NT2/D1 (cell line): ENCODE results near the gene FAM110A.
"Not testable (repeated sequence)": the region's sequence is repeated elsewhere in the genome, so short reads cannot be mapped to it uniquely, and the experiment has no call there.

Experiments used
- DNase-seq: peaks from one replicate; pipeline ENCODE4 v3.0.0-alpha.2; 2011; ENCODE audit warnings: low read depth, low spot score
- H3K27me3 ChIP-seq: 2 replicates; pipeline ENCODE4 v1.6.0; 2011; ENCODE audit warnings: mild to moderate bottlenecking; ENCODE audit not compliant: insufficient read length, insufficient read depth
- H3K36me3 ChIP-seq: 2 replicates; pipeline ENCODE4 v1.6.1; 2011; ENCODE audit warnings: mild to moderate bottlenecking, low read length, mixed read lengths; ENCODE audit not compliant: insufficient read depth, insufficient read length
- H3K4me1 ChIP-seq: 2 replicates; pipeline ENCODE4 v1.5.1; 2011; ENCODE audit not compliant: insufficient read depth, insufficient read length
- H3K4me3 ChIP-seq: 2 replicates; pipeline ENCODE4 v1.5.1; 2011; ENCODE audit warnings: low read depth; ENCODE audit not compliant: insufficient read length
- H3K9ac ChIP-seq: 2 replicates; pipeline ENCODE4 v1.6.0; 2011; ENCODE audit warnings: low read depth; ENCODE audit not compliant: insufficient read length
- H3K9me3 ChIP-seq: 2 replicates; pipeline ENCODE4 v1.5.1; 2011; ENCODE audit warnings: mild to moderate bottlenecking, low read length; ENCODE audit not compliant: insufficient read depth
- SUZ12 ChIP-seq: IDR thresholded peaks from 2 replicates; pipeline ENCODE4 v1.6.1; 2011; ENCODE audit not compliant: insufficient read length, insufficient read depth; ENCODE audit errors: extremely low read depth
- YY1 ChIP-seq: IDR thresholded peaks from 2 replicates; pipeline ENCODE4 v1.6.1; 2011; ENCODE audit not compliant: insufficient read length, insufficient read depth
- ZNF274 ChIP-seq: IDR thresholded peaks from 2 replicates; pipeline ENCODE4 v1.6.1; 2011; ENCODE audit warnings: mild to moderate bottlenecking, low read depth, low read length

FAM110A gene

DNA sequence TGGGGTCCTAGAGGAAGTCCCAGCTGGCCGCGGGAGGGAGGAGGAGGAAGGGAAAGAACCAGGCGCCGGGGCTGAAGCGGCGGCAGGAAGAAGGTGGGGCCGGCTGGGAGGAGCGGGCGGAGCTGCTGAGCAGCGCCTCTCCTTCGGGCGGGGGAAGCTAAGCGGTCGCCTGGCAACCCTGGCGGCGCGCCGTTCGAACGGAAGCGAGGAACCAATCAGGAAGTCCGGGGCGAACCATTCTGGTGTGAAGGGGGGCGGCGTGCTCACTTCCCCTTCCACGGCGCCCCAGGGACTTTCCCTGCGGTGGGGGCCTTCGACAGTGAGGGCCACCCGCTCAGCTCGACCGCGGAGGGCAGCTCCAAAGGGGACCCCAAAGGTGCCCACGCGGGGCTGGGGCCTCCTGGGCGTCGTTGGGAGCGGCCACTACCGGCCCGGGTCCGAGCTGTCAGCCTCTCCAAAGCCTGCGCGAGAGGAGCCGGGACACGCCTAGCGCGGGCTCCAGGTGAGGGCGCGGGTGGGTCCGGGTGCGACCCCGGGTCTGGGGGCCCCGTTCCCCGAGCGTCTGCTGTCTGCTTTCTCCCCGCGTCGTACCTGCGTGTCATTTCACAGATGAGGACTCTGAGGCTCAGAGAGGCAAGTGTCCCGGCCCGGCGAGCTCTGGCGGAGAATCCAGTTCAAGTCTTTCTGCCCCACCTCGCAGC is at the start of gene FAM110A:
Gene FAM110A (plus strand): TSS at position 266 of the 701 bp plus-strand sequence. CDS start 11,090 bp downstream, outside the sequence.
- Histone ChIP-seq H3K9me3 (no peaks in the 10 kb centered on the region), H3K4me1 (no peaks in the 10 kb centered on the region), H3K9ac (peak within 1 kb of the TSS; percentile 74), H3K27me3 (no peaks in the 10 kb centered on the region), H3K4me3 (peak within 1 kb of the TSS; percentile 62), H3K36me3 (no peaks in the 10 kb centered on the region)
- peak; percentile 92 for DNase-seq
- no peak for TF ChIP-seq SUZ12
- no peak for TF ChIP-seq ZNF274
- no peak for TF ChIP-seq YY1

DNA sequence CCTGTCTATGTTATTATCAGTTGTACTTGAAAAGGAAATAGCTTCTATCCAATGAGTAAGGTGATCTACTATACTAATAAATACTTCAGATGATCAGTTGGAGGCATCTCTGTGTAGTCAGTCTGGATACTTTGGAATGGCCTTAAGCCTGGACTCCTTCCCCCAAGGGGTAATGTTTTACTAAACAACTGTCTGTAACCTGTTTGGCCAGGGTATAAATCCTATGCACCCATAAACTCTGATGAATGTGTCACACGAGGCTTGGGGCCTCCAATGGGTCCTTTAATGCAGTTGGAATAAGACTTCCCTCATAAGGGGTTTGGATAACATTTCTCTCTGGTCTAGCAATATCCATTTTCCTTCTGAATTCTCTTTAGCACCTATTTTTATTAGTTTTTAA is 45.7 kb upstream of the FAM110A start:
- TF ChIP-seq SUZ12 (no peak), ZNF274 (no peak), YY1 (no peak)
- DNase-seq: no peak
- no peaks in the 10 kb centered on the region for H3K27me3 ChIP-seq

GRCh38 chr20:791056-791455 is 42.5 kb upstream of the FAM110A start:
- peaks cover 34% of the 10 kb centered on the region; the same call in 1 of the 2 replicates for H3K9me3 ChIP-seq
- no peaks in the 10 kb centered on the region for H3K36me3 ChIP-seq
- H3K9ac ChIP-seq: no peak overlapping the region
- no peak for DNase-seq
- H3K4me1 ChIP-seq: no peaks in the 10 kb centered on the region
- no peak for TF ChIP-seq YY1
- no peak for TF ChIP-seq SUZ12
- no peak for TF ChIP-seq ZNF274
- no peak overlapping the region for H3K4me3 ChIP-seq
- no peaks in the 10 kb centered on the region for H3K27me3 ChIP-seq

More for the DNA sequence above, 45.7 kb upstream of the FAM110A start:
- Histone ChIP-seq H3K4me1 (no peaks in the 10 kb centered on the region), H3K36me3 (no peaks in the 10 kb centered on the region), H3K9ac (no peak overlapping the region), H3K4me3 (no peak overlapping the region), H3K9me3 (peaks cover 47% of the 10 kb centered on the region; the same call in 1 of the 2 replicates)

DNA sequence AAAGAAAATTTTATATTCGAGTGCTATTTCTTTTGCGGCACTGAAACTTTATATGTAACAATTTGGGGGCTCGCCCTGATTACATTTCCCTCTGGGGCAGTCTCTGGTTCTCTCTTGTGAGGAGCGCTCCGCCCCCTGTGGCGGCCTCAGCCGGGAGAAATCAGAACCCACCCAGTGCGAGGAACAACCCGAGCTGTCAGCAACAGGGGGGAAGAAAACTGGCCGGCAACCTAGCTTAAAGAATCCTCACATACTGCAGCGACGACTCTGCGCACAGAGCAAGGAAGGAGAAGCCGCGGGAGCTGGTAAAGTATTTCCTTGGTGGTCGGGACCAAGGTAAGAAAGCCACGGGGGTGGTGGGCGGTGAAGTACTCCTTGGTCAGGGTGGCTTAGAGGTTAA is 41.3 kb upstream of the FAM110A start:
- TF ChIP-seq ZNF274 (no peak), SUZ12 (no peak), YY1 (no peak)
- no peak for DNase-seq
- no peak overlapping the region for H3K9ac ChIP-seq
- H3K27me3 ChIP-seq: no peaks in the 10 kb centered on the region
- H3K9me3 ChIP-seq: peaks cover 34% of the 10 kb centered on the region; the same call in 1 of the 2 replicates
- no peaks in the 10 kb centered on the region for H3K4me1 ChIP-seq
- no peak overlapping the region for H3K4me3 ChIP-seq
- no peaks in the 10 kb centered on the region for H3K36me3 ChIP-seq

- Histone ChIP-seq H3K9me3 (peaks cover 16% of the 10 kb centered on the region; the same call in 1 of the 2 replicates), H3K4me3 (no peak overlapping the region), H3K4me1 (no peaks in the 10 kb centered on the region), H3K27me3 (no peaks in the 10 kb centered on the region), H3K9ac (no peak overlapping the region), H3K36me3 (no peaks in the 10 kb centered on the region)
- DNase-seq: no peak
- TF ChIP-seq ZNF274 (no peak), SUZ12 (no peak), YY1 (no peak)
These were observed 36.6 kb upstream of the FAM110A start for GRCh38 chr20:796921-797320.

GRCh38 chr20:798746-799145 is 34.8 kb upstream of the FAM110A start:
- not testable (repeated sequence) for H3K36me3 ChIP-seq

DNA sequence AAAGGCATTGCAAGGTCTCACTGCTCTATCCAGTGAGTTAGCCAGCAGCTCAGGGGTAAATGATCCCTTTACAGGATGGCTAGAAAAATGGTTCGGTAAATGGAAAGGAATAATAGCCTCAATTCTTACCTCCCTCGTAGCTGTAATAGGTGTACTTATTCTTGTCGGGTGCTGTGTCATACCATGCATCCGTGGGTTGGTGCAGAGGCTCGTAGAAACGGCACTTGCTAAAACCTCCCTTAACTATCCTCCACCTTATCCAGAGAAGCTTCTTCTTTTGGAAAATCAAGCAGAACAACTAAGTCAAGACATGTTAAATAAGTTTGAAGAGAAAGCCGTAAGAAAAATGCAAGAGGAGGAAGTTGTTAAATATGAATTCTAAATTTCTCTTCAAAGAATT is 33.5 kb upstream of the FAM110A start:
- not testable (repeated sequence) for H3K4me1 ChIP-seq, H3K9ac ChIP-seq, H3K36me3 ChIP-seq, H3K27me3 ChIP-seq, H3K4me3 ChIP-seq, DNase-seq
- H3K9me3 ChIP-seq: peaks cover 15% of the 10 kb centered on the region

More at GRCh38 chr20:798746-799145, 34.8 kb upstream of the FAM110A start:
- H3K9ac ChIP-seq, H3K9me3 ChIP-seq, H3K27me3 ChIP-seq, DNase-seq, H3K4me1 ChIP-seq, H3K4me3 ChIP-seq: not testable (repeated sequence)
